IMR-90 (cell line): Measurements from ENCODE around the gene MZF1. TPM values are rescaled to one million over a fixed set of nuclear protein-coding genes. Genes with fewer than 3 reads are reported as not detected.

Source experiments
- ATAC-seq: fragments of 200-7000 bp; cut with Tn5 transposase; 2 replicates; pipeline ENCODE4 v1.9.1; 2020; ENCODE audit warnings: low read depth, mild to moderate bottlenecking, moderate library complexity
- BruUV-seq: library from RNA; stranded (reverse); fragments of 400-500 nt; replicated peaks from 2 replicates; lab custom pipeline; 2021; lab: Mats Ljungman, UMichigan
- CTCF ChIA-PET: fragments of 300-600 bp; formaldehyde crosslinking; extraction: SDS; loops from one replicate; lab custom pipeline; 2021; ENCODE audit warnings: antibody characterized with exemption; lab: Yijun Ruan, JAX
- POLR2A ChIA-PET: fragments of 300-600 bp; sonication (Branson Sonifier 250); formaldehyde crosslinking; loops from one replicate; lab custom pipeline; 2022; ENCODE audit warnings: antibody characterized with exemption; ENCODE audit not compliant: unreplicated experiment; lab: Charles Lee
- DNase-seq: peaks from one replicate; pipeline ENCODE4 v3.0.0; 2013
- H2AFZ ChIP-seq: replicated peaks from 2 replicates; pipeline ENCODE3; 2013; ENCODE audit warnings: low read length, mild to moderate bottlenecking; ENCODE audit not compliant: poor library complexity
- H2AK5ac ChIP-seq: 2 replicates; pipeline ENCODE4 v1.6.1; 2013; ENCODE audit warnings: low read depth, low read length, inconsistent platforms
- H2AK9ac ChIP-seq: replicated peaks from 2 replicates; pipeline ENCODE3; 2013; ENCODE audit warnings: mild to moderate bottlenecking, low read depth, low read length, moderate library complexity; ENCODE audit not compliant: poor library complexity
- H2BK120ac ChIP-seq: 2 replicates; pipeline ENCODE4 v1.6.1; 2013; ENCODE audit warnings: low read depth, low read length, inconsistent platforms
- H2BK15ac ChIP-seq: 3 replicates; pipeline ENCODE4 v1.6.1; 2013; ENCODE audit warnings: low read depth, low read length, inconsistent platforms
- H2BK20ac ChIP-seq: 2 replicates; pipeline ENCODE4 v1.6.1; 2013; ENCODE audit warnings: low read depth, mild to moderate bottlenecking, inconsistent platforms, low read length, moderate library complexity
- H2BK5ac ChIP-seq: 2 replicates; pipeline ENCODE4 v1.6.1; 2013; ENCODE audit warnings: mild to moderate bottlenecking, low read depth, low read length, inconsistent platforms; ENCODE audit not compliant: poor library complexity, severe bottlenecking
- H3K14ac ChIP-seq: replicated peaks from 2 replicates; pipeline ENCODE4 v1.6.1; 2013; ENCODE audit warnings: low read depth, low read length, inconsistent platforms
- H3K18ac ChIP-seq: 2 replicates; pipeline ENCODE4 v1.6.1; 2013; ENCODE audit warnings: low read depth, low read length, control low read depth
- H3K23ac ChIP-seq: 2 replicates; pipeline ENCODE4 v1.6.1; 2013; ENCODE audit warnings: low read depth, low read length, inconsistent platforms
- H3K27ac ChIP-seq: 2 replicates; pipeline ENCODE4 v1.5.1; 2013; ENCODE audit warnings: mild to moderate bottlenecking, control low read depth, low read length; ENCODE audit not compliant: insufficient read depth
- H3K27me3 ChIP-seq: 2 replicates; pipeline ENCODE4 v1.6.1; 2013; ENCODE audit warnings: low read length; ENCODE audit not compliant: control insufficient read depth, insufficient read depth
- H3K36me3 ChIP-seq: 2 replicates; pipeline ENCODE4 v1.6.1; 2013; ENCODE audit warnings: low read length, mixed read lengths; ENCODE audit not compliant: control insufficient read depth, insufficient read depth
- H3K4ac ChIP-seq: 2 replicates; pipeline ENCODE4 v1.6.1; 2013; ENCODE audit warnings: low read depth, low read length, inconsistent platforms
- H3K4me1 ChIP-seq: 2 replicates; pipeline ENCODE4 v1.6.1; 2013; ENCODE audit warnings: low read length, mixed read lengths; ENCODE audit not compliant: control insufficient read depth, insufficient read depth
- H3K4me2 ChIP-seq: 2 replicates; pipeline ENCODE4 v1.6.1; 2013; ENCODE audit warnings: low read depth, mild to moderate bottlenecking, control low read depth, low read length, moderate library complexity
- H3K4me3 ChIP-seq: 2 replicates; pipeline ENCODE4 v1.5.1; 2013; ENCODE audit warnings: low read depth, mild to moderate bottlenecking, control low read depth, low read length, moderate library complexity; ENCODE audit not compliant: insufficient read depth
- H3K56ac ChIP-seq: 2 replicates; pipeline ENCODE4 v1.6.1; 2013; ENCODE audit warnings: low read length, inconsistent platforms; ENCODE audit not compliant: insufficient read depth; ENCODE audit errors: extremely low read depth
- H3K79me1 ChIP-seq, 2 experiments: 2 replicates each; pipeline ENCODE4 v1.6.1; 2013; ENCODE audit warnings: low read length in 2 of 2, inconsistent platforms in 1 of 2, low read depth in 1 of 2
- H3K9ac ChIP-seq: 2 replicates; pipeline ENCODE4 v1.6.1; 2013; ENCODE audit warnings: low read depth, low read length, control low read depth
- H3K9me1 ChIP-seq: 2 replicates; pipeline ENCODE4 v1.6.1; 2013; ENCODE audit warnings: low read length, inconsistent platforms; ENCODE audit not compliant: insufficient read depth
- H3K9me3 ChIP-seq: 2 replicates; pipeline ENCODE4 v1.6.1; 2013; ENCODE audit warnings: low read length; ENCODE audit not compliant: control insufficient read depth, insufficient read depth
- H4K20me1 ChIP-seq: 2 replicates; pipeline ENCODE4 v1.6.1; 2013; ENCODE audit warnings: low read length, inconsistent platforms; ENCODE audit not compliant: insufficient read depth
- H4K5ac ChIP-seq: 2 replicates; pipeline ENCODE4 v1.6.1; 2013; ENCODE audit warnings: mild to moderate bottlenecking, low read depth, low read length, control low read depth
- H4K8ac ChIP-seq, 2 experiments: 2 replicates each; pipeline ENCODE4 v1.6.1; 2013; ENCODE audit warnings: low read depth in 2 of 2, low read length in 2 of 2, control low read depth in 1 of 2, inconsistent platforms in 1 of 2
- H4K91ac ChIP-seq: 2 replicates; pipeline ENCODE4 v1.6.1; 2013; ENCODE audit warnings: low read depth, low read length, inconsistent platforms; ENCODE audit not compliant: insufficient read depth
- BHLHE40 ChIP-seq: fragments of 150-350 bp; IDR thresholded peaks from 2 replicates; pipeline ENCODE4 v1.6.1; 2016; ENCODE audit warnings: mild to moderate bottlenecking, low read depth, low read length
- CTCF ChIP-seq: conservative IDR thresholded peaks from 2 replicates; pipeline ENCODE4 v1.5.1; 2012; ENCODE audit warnings: mild to moderate bottlenecking, low read depth, low read length, improper control_type of control experiment
- ELK1 ChIP-seq: fragments of 150-350 bp; IDR thresholded peaks from 2 replicates; pipeline ENCODE4 v1.6.1; 2016; ENCODE audit warnings: low read depth, mild to moderate bottlenecking, low read length, moderate library complexity, borderline replicate concordance
- FOS ChIP-seq: fragments of 150-350 bp; IDR thresholded peaks from 2 replicates; pipeline ENCODE4 v1.6.1; 2016; ENCODE audit warnings: low read depth, low read length
- MAFK ChIP-seq: IDR thresholded peaks from 2 replicates; pipeline ENCODE4 v1.6.1; 2012; ENCODE audit warnings: low read depth, low read length, improper control_type of control experiment
- MXI1 ChIP-seq: IDR thresholded peaks from 2 replicates; pipeline ENCODE4 v1.6.1; 2012; ENCODE audit warnings: low read depth, mild to moderate bottlenecking, low read length, moderate library complexity, borderline replicate concordance
- NFE2L2 ChIP-seq: fragments of 150-350 bp; IDR thresholded peaks from 2 replicates; pipeline ENCODE4 v1.6.1; 2016; ENCODE audit warnings: low read depth, mild to moderate bottlenecking, low read length
- POLR2A ChIP-seq: IDR thresholded peaks from 2 replicates; pipeline ENCODE4 v1.6.1; 2012; ENCODE audit warnings: mild to moderate bottlenecking, low read depth, low read length
- RAD21 ChIP-seq: IDR thresholded peaks from 2 replicates; pipeline ENCODE4 v1.6.1; 2012; ENCODE audit warnings: low read length, improper control_type of control experiment
- RCOR1 ChIP-seq: IDR thresholded peaks from 2 replicates; pipeline ENCODE4 v1.6.1; 2012; ENCODE audit warnings: mild to moderate bottlenecking, low read length, improper control_type of control experiment; ENCODE audit not compliant: insufficient replicate concordance
- WGBS, 2 experiments: methylation state at CpG; one replicate each; pipeline versions ENCODE4 v1.1.5 to v1.1.7; 2013; ENCODE audit warnings: missing lambda C conversion rate in 2 of 2; ENCODE audit not compliant: insufficient read length in 1 of 2; ENCODE audit errors: extremely low coverage in 2 of 2; 5-methylcytosine and 5-hydroxymethylcytosine counted together
- dilution Hi-C: fragments of 300-500 bp; cut with HindIII; formaldehyde crosslinking; loops from one replicate; pipeline ENCODE4 v1.14.3; 2018; ENCODE audit warnings: low sequenced_read_pairs; ENCODE audit not compliant: unreplicated experiment
- in situ Hi-C: fragments of 300-500 bp; cut with MboI; formaldehyde crosslinking; loops from 3 replicates; pipeline ENCODE4 v1.14.3; 2019; ENCODE audit warnings: low sequenced_read_pairs, inconsistent platforms, mixed read lengths
- intact Hi-C: fragments of 100-400 bp; cut with micrococcal nuclease; formaldehyde crosslinking; loops from 2 replicates; pipeline ENCODE4 v1.10.0; 2022
- polyA plus RNA-seq, 3 experiments: library from polyadenylated mRNA; depleted of rRNA; stranded (reverse); fragments of >200 nt; gene quantifications; 2 replicates each; pipeline ENCODE4 v1.2.3, GENCODE V29; 2012; ENCODE audit warnings: low replicate concordance in 1 of 3
- total RNA-seq: library from RNA; depleted of rRNA; stranded (reverse); fragments of >200 nt; gene quantifications from 2 replicates; pipeline ENCODE4 v1.2.3, GENCODE V29; 2012

MZF1 gene
- total and polyA plus RNA-seq, 2 of the 4 experiments (the other 2 are of a cell fraction) = 3.4 to 15.0 TPM

DNA sequence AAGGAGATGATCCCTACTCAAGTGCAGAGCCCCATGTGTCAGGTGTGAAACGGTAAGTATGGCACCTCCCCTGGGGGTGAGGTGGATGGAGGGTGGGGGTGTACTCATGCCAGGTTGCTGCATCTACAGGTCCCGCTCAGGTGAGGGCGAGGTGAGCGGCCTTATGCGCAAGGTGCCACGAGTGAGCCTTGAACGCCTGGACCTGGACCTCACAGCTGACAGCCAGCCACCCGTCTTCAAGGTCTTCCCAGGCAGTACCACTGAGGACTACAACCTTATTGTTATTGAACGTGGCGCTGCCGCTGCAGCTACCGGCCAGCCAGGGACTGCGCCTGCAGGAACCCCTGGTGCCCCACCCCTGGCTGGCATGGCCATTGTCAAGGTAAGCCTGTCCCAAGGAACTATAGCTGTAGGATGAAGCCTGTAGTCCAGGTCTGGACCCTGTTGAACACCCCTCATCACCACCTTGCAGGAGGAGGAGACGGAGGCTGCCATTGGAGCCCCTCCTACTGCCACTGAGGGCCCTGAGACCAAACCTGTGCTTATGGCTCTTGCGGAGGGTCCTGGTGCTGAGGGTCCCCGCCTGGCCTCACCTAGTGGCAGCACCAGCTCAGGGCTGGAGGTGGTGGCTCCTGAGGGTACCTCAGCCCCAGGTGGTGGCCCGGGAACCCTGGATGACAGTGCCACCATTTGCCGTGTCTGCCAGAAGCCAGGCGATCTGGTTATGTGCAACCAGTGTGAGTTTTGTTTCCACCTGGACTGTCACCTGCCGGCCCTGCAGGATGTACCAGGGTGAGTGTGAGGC lies 24.1 kb downstream of the MZF1 start:
- H4K20me1 ChIP-seq = peaks cover 77% of the 10 kb centered on the region
- no peak for ATAC-seq

More for the DNA sequence above, 24.1 kb downstream of the MZF1 start:
- no peak overlapping the region for H4K8ac ChIP-seq
- H3K9me1 ChIP-seq = peaks cover 26% of the 10 kb centered on the region
- H4K5ac ChIP-seq = no peak overlapping the region
- DNase-seq = no peak
- intact Hi-C loops = no loop called here
- no peak overlapping the region for H2BK120ac ChIP-seq
- dilution Hi-C loops = no loop called here
- no peak overlapping the region for H2BK5ac ChIP-seq
- H2AFZ ChIP-seq = peak overlapping the region; percentile 45
- ChIA-PET CTCF (no interaction called here), POLR2A (no interaction called here)
- peaks cover 21 to 86% of the 10 kb centered on the region in 2 experiments for H3K79me1 ChIP-seq
- no peak overlapping the region for H3K4me2 ChIP-seq
- H3K27ac ChIP-seq = no peak overlapping the region
- WGBS, 2 experiments = 98% methylated on average over 7 of the region's 20 CpGs; no CpG with 5 or more reads in 1 of the 2 experiments
- no TSS peak for BruUV-seq
- H3K4ac ChIP-seq = no peak overlapping the region
- H3K9me3 ChIP-seq = no peaks in the 10 kb centered on the region
- no peak overlapping the region for H2BK20ac ChIP-seq
- H2BK15ac ChIP-seq = no peak overlapping the region
- TF ChIP-seq ELK1 (no peak), BHLHE40 (no peak), POLR2A (no peak), RCOR1 (no peak), MXI1 (no peak), MAFK (no peak), NFE2L2 (no peak), RAD21 (no peak), CTCF (no peak), FOS (no peak)
- no peak overlapping the region for H4K91ac ChIP-seq
- peaks cover 18% of the 10 kb centered on the region for H3K4me1 ChIP-seq
- no peak overlapping the region for H2AK9ac ChIP-seq
- no peak overlapping the region for H3K23ac ChIP-seq
- H3K4me3 ChIP-seq = no peak overlapping the region
- no peak overlapping the region for H3K18ac ChIP-seq
- H3K9ac ChIP-seq = no peak overlapping the region
- no peak overlapping the region for H3K56ac ChIP-seq
- H3K36me3 ChIP-seq = peaks cover 69% of the 10 kb centered on the region
- in situ Hi-C loops = no loop called here
- no peak overlapping the region for H2AK5ac ChIP-seq
- H3K27me3 ChIP-seq = no peaks in the 10 kb centered on the region
- H3K14ac ChIP-seq = no peak overlapping the region
